ENCODE data around the gene GNB1.
"Not testable (repeated sequence)": the region's sequence is repeated elsewhere in the genome, so short reads cannot be mapped to it uniquely, and the experiment has no call there.

The GNB1 gene

GRCh38 chr1:1758692-1759455 is 132.0 kb downstream of the GNB1 start:
- no peak for DNase-seq

- DNase-seq: no peak
Observed at GRCh38 chr1:1758059-1758621, 132.7 kb downstream of the GNB1 start.

GRCh38 chr1:1757422-1758058 is 133.3 kb downstream of the GNB1 start:
- no peak for DNase-seq

- no peak for DNase-seq
Observed at GRCh38 chr1:1756661-1757421, 134.0 kb downstream of the GNB1 start.

GRCh38 chr1:1755852-1756251 is 135.0 kb downstream of the GNB1 start:
- no peak for DNase-seq

GRCh38 chr1:1755426-1755825 is 135.5 kb downstream of the GNB1 start:
- DNase-seq: no peak

GRCh38 chr1:1754051-1754815 is 136.7 kb downstream of the GNB1 start:
- no peak for DNase-seq

GRCh38 chr1:1753607-1754005 is 137.3 kb downstream of the GNB1 start:
- no peak for DNase-seq

- no peak for DNase-seq
Observed at GRCh38 chr1:1752636-1753606, 138.0 kb downstream of the GNB1 start.

- DNase-seq: no peak
Observed at GRCh38 chr1:1752190-1752589, 138.7 kb downstream of the GNB1 start.

GRCh38 chr1:1749941-1750340 is 140.9 kb downstream of the GNB1 start:
- DNase-seq: not testable (repeated sequence)

- peak; percentile 59 to 79 for DNase-seq
Observed at GRCh38 chr1:1748686-1749321, 142.1 kb downstream of the GNB1 start.

- not testable (repeated sequence) for DNase-seq
Observed at GRCh38 chr1:1746566-1746909, 144.3 kb downstream of the GNB1 start.

- peak in 1 of 2 experiments; percentile 26 for DNase-seq
Observed at GRCh38 chr1:1745651-1746565, 145.0 kb downstream of the GNB1 start.

- not testable (repeated sequence) for DNase-seq
Observed at GRCh38 chr1:1742529-1742928, 148.4 kb downstream of the GNB1 start.

GRCh38 chr1:1741013-1741412 is 149.9 kb downstream of the GNB1 start:
- not testable (repeated sequence) for DNase-seq

- not testable (repeated sequence) for DNase-seq
Observed at GRCh38 chr1:1738799-1739337, 152.0 kb downstream of the GNB1 start.

GRCh38 chr1:1737675-1738590 is 153.0 kb downstream of the GNB1 start:
- not testable (repeated sequence) for DNase-seq

All from NCI-H526 (cell line).